BLaER1 treated with 17β-estradiol and CSF1 and Interleukin-3, amounts not matched to agents 10 nM and 100 nM (cell line): Measurements from ENCODE around the gene BICRA.

Experiments used
- H3K27ac ChIP-seq, 11 experiments: shearing (Covaris generic); formaldehyde crosslinking; 2 replicates each; pipeline ENCODE4 v1.8.1; 2022
- H3K27me3 ChIP-seq, 11 experiments: shearing (Covaris generic); formaldehyde crosslinking; 2 replicates each; pipeline ENCODE4 v1.8.1; 2022
- H3K36me3 ChIP-seq, 11 experiments: shearing (Covaris generic); formaldehyde crosslinking; 2 replicates each; pipeline ENCODE4 v1.8.1; 2022
- H3K4me1 ChIP-seq, 10 experiments: shearing (Covaris generic); formaldehyde crosslinking; 2 replicates each; pipeline ENCODE4 v1.8.1; 2022
- H3K4me2 ChIP-seq, 11 experiments: shearing (Covaris generic); formaldehyde crosslinking; 2 replicates each; pipeline ENCODE4 v1.8.1; 2022
- H3K4me3 ChIP-seq, 10 experiments: shearing (Covaris generic); formaldehyde crosslinking; 2 replicates each; pipeline ENCODE4 v1.8.1; 2022
- H3K9ac ChIP-seq, 11 experiments: shearing (Covaris generic); formaldehyde crosslinking; 2 replicates each; pipeline ENCODE4 v1.8.1; 2022
- H3K9me3 ChIP-seq, 11 experiments: shearing (Covaris generic); formaldehyde crosslinking; replicated peaks in 1 of 11; 2 replicates each; pipeline ENCODE4 v1.8.1; 2022
- H4K20me1 ChIP-seq, 11 experiments: shearing (Covaris generic); formaldehyde crosslinking; 2 replicates each; pipeline ENCODE4 v1.8.1; 2022
- Cebpa-rat ChIP-seq, 11 experiments: shearing (Covaris generic); IDR thresholded peaks; 2 replicates each; pipeline ENCODE4 v1.8.1; 2022

BICRA gene

DNA sequence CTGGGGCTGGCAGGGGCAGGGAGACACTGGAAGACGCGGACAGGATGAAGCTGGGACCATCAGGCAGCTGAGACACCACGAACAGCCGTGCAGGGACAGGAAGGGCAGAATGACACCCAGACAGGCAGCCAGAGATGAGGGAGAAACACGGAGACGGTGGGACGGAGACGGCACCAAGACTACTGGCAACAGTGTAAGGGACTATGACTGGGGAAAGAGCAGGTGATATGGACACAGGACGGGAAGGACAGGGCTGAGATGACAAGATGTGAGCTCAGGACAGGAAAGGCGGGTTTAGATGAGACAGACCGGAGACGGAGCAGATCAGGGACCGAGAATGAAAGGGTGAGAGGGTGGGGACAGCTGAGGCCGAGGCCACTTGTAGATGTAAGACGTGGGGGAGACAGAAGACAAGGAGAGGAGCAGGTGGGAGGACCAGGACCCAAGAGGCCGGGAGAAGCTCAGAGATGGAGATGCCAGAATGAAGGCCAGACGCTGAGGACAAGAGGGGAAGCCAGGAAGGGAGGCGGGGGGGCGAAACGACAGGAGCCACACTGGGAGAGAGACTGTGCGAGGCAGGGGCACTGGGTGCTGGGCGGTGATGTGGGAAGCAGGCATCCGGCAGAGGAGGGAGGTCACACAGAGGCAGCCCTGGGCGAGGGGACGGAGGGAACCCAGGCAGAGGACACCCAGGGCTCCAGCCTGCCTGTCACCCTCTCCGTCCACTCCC lies 86.8 kb downstream of the BICRA start:
- no peaks in the 10 kb centered on the region for H3K9me3 ChIP-seq
- no peak overlapping the region for H3K9ac ChIP-seq
- no peaks in the 10 kb centered on the region for H3K27me3 ChIP-seq
- peaks cover 0 to 5% (median 0%) of the 10 kb centered on the region in 10 experiments; a peak in 2 of 20 replicates for H3K4me1 ChIP-seq
- H3K4me2 ChIP-seq: no peak overlapping the region
- no peak for TF ChIP-seq Cebpa-rat (IDR thresholded peaks at IDR 0.05)
- H3K4me3 ChIP-seq: no peak overlapping the region
- H4K20me1 ChIP-seq: peaks cover 5 to 74% (median 44%) of the 10 kb centered on the region in 11 experiments; a peak in 20 of 22 replicates
- H3K27ac ChIP-seq: no peak overlapping the region
- peaks cover 30 to 69% (median 55%) of the 10 kb centered on the region in 11 experiments for H3K36me3 ChIP-seq

DNA sequence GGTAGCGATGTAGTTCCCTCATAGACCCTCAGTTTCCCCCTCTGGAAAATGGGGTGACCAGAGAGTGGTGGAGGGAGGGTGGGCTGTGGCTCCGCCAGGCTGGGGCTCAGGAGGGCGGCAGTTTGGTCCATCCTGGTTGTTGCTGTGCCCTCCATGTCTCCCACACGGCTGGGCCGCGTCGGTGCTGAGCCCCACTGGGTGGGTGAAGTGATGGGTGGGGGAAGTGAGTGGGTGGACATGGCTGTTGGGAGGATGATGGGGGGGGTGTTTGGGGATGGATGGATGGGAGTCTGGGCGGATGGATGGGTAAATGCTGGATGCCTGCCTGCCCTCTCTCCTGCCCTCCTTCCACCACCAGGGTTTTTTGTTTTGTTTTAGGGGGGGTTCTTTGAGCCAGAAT lies 87.7 kb downstream of the BICRA start:
- Histone ChIP-seq H3K36me3 (peaks cover 29 to 69% (median 54%) of the 10 kb centered on the region in 11 experiments), H3K9ac (no peak overlapping the region), H3K4me1 (peaks cover 0 to 5% (median 0%) of the 10 kb centered on the region in 10 experiments; a peak in 2 of 20 replicates), H3K9me3 (no peaks in the 10 kb centered on the region), H3K27ac (no peak overlapping the region), H4K20me1 (peaks cover 4 to 67% (median 38%) of the 10 kb centered on the region in 11 experiments; a peak in 20 of 22 replicates), H3K4me3 (no peak overlapping the region), H3K27me3 (no peaks in the 10 kb centered on the region), H3K4me2 (no peak overlapping the region)
- TF ChIP-seq Cebpa-rat (IDR thresholded peaks at IDR 0.05): no peak

DNA sequence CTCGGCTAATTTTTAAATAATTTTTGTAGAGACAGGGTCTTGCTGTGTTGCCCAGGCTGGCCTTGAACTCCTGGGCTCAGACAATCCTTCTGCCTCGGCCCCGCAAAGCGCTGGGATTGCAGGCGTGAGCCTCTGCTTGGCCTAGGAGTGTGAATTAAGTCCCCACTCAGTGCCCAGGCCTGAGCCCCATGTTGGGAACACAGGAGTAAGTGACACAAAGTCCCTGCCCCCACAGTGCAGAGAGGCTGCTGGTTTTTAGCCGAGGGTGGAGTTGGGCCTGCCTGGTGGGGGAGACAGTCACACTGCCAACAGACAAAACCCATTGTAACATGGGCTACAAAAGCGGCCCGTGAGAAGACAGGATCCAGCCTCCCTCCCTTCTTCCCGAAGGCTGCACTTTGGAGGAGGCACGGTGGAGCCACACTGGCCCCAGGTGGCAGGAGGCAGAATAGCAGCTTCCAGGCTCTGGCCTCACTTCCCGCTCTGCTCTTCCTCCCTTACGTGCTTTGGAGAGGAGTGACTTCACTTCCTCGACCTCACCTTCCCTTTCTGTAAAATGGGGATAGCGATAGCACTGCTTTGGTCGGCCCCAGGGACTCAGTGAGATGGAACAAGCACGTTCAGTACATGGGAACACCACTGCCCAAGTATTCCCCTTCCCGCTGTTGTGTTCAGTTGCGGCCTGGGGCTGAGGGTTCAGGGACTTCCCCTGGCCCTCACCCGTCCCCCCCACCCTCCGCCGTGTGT lies 89.1 kb downstream of the BICRA start:
- no peak overlapping the region; a peak in 1 of 22 replicates for H3K9ac ChIP-seq
- H3K4me2 ChIP-seq: no peak overlapping the region
- peaks cover 38 to 69% (median 53%) of the 10 kb centered on the region in 11 experiments for H3K36me3 ChIP-seq
- no peak for TF ChIP-seq Cebpa-rat (IDR thresholded peaks at IDR 0.05)
- H3K27ac ChIP-seq: no peak overlapping the region
- no peaks in the 10 kb centered on the region for H3K9me3 ChIP-seq
- no peaks in the 10 kb centered on the region for H3K27me3 ChIP-seq
- H3K4me3 ChIP-seq: no peak overlapping the region
- H3K4me1 ChIP-seq: peaks cover 0 to 5% (median 0%) of the 10 kb centered on the region in 10 experiments; a peak in 2 of 20 replicates
- peaks cover 0 to 67% (median 27%) of the 10 kb centered on the region in 11 experiments; a peak in 19 of 22 replicates for H4K20me1 ChIP-seq

GRCh38 chr19:47698631-47699359 lies 89.9 kb downstream of the BICRA start:
- no peak overlapping the region for H3K9ac ChIP-seq
- no peak for TF ChIP-seq Cebpa-rat (IDR thresholded peaks at IDR 0.05)
- no peaks in the 10 kb centered on the region for H3K27me3 ChIP-seq
- H3K36me3 ChIP-seq: peaks cover 40 to 70% (median 52%) of the 10 kb centered on the region in 11 experiments
- H3K4me1 ChIP-seq: peaks cover 0 to 5% (median 0%) of the 10 kb centered on the region in 10 experiments; a peak in 2 of 20 replicates
- no peaks in the 10 kb centered on the region for H3K9me3 ChIP-seq
- no peak overlapping the region for H3K4me3 ChIP-seq
- no peak overlapping the region for H3K27ac ChIP-seq
- H3K4me2 ChIP-seq: no peak overlapping the region
- H4K20me1 ChIP-seq: peaks cover 0 to 61% (median 21%) of the 10 kb centered on the region in 11 experiments; a peak in 17 of 22 replicates

DNA sequence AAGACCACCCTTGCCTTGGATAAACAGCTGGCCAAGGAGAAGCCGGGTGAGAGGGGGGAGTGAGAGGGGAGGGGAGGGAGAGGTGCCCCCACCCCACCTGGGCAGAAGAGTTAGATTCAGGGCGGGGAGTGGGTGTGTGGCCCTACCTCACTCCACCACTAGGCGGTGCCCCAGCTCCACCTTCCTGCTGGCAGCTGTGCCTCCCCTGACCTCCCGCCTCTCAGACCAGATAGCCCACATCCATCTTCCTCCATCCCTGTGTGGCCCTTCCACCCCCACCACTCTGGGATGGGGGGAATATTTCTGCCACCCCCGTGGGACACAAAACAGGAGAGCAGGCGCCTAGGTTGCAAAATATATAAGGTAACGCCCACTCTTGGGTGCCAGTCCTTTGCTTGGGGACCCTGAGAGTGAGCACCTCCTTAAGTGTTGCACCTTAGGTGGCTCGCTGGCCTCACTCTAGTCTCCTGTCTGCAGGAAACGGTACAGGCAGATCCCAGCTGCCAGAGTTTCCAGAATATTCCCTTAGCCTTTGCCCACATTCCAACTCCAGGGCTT lies 90.5 kb downstream of the BICRA start:
- no peak overlapping the region for H3K9ac ChIP-seq
- H3K4me3 ChIP-seq: no peak overlapping the region
- no peak overlapping the region for H3K27ac ChIP-seq
- TF ChIP-seq Cebpa-rat (IDR thresholded peaks at IDR 0.05): no peak
- H3K36me3 ChIP-seq: peaks cover 40 to 74% (median 52%) of the 10 kb centered on the region in 11 experiments
- no peaks in the 10 kb centered on the region for H3K9me3 ChIP-seq
- no peak overlapping the region for H3K4me2 ChIP-seq
- H3K27me3 ChIP-seq: no peaks in the 10 kb centered on the region
- H4K20me1 ChIP-seq: peaks cover 0 to 61% (median 21%) of the 10 kb centered on the region in 11 experiments; a peak in 17 of 22 replicates
- peaks cover 0 to 5% (median 0%) of the 10 kb centered on the region in 10 experiments; a peak in 2 of 20 replicates for H3K4me1 ChIP-seq

GRCh38 chr19:47700934-47701716 lies 92.2 kb downstream of the BICRA start:
- Histone ChIP-seq H3K4me3 (no peak overlapping the region), H3K9me3 (no peaks in the 10 kb centered on the region), H3K27me3 (no peaks in the 10 kb centered on the region), H4K20me1 (peaks cover 0 to 53% (median 21%) of the 10 kb centered on the region in 11 experiments; a peak in 17 of 22 replicates), H3K27ac (no peak overlapping the region), H3K9ac (no peak overlapping the region), H3K4me1 (peaks cover 0 to 5% (median 0%) of the 10 kb centered on the region in 10 experiments; a peak in 2 of 20 replicates), H3K4me2 (no peak overlapping the region), H3K36me3 (peaks cover 40 to 65% (median 49%) of the 10 kb centered on the region in 11 experiments)
- TF ChIP-seq Cebpa-rat (IDR thresholded peaks at IDR 0.05): no peak

- Histone ChIP-seq H4K20me1 (peaks cover 0 to 49% (median 20%) of the 10 kb centered on the region in 11 experiments; a peak in 17 of 22 replicates), H3K27me3 (no peaks in the 10 kb centered on the region), H3K27ac (no peak overlapping the region), H3K4me3 (no peak overlapping the region), H3K9me3 (no peaks in the 10 kb centered on the region), H3K9ac (peak overlapping the region in 1 of 11 experiments; percentile 36; a peak in 1 of 22 replicates), H3K36me3 (peaks cover 40 to 58% (median 49%) of the 10 kb centered on the region in 11 experiments), H3K4me1 (peaks cover 0 to 5% (median 0%) of the 10 kb centered on the region in 10 experiments; a peak in 2 of 20 replicates), H3K4me2 (no peak overlapping the region)
- no peak for TF ChIP-seq Cebpa-rat (IDR thresholded peaks at IDR 0.05)
Observed at GRCh38 chr19:47701717-47702552, 93.0 kb downstream of the BICRA start.
